CD4-positive, alpha-beta T cell (primary cell): ENCODE data around the gene UGP2. TPM values are rescaled to one million over a fixed set of nuclear protein-coding genes. Genes with fewer than 3 reads are reported as not detected.
"Not testable (repeated sequence)": the region's sequence is repeated elsewhere in the genome, so short reads cannot be mapped to it uniquely, and the experiment has no call there.

Source experiments
- ATAC-seq: fragments of 200-7000 bp; cut with Tn5 transposase; one replicate; pipeline ENCODE4 v1.10.0; 2022; ENCODE audit warnings: mild to moderate bottlenecking; ENCODE audit not compliant: poor library complexity
- CTCF ChIA-PET: fragments of 350-600 bp; sonication (Branson Sonifier 250); formaldehyde crosslinking; loops from one replicate; lab custom pipeline; 2021; ENCODE audit warnings: antibody characterized with exemption, inconsistent platforms; lab: Charles Lee
- POLR2A ChIA-PET: fragments of 350-600 bp; sonication (Branson Sonifier 250); formaldehyde crosslinking; loops from one replicate; lab custom pipeline; 2021; ENCODE audit warnings: antibody characterized with exemption, inconsistent platforms; lab: Charles Lee
- DNase-seq, 14 experiments: peaks; one replicate each; pipeline ENCODE4 v3.0.0-alpha.2; 2013 to 2020; ENCODE audit warnings: mixed read lengths in 2 of 14
- H3K27ac ChIP-seq, 2 donors: one replicate each; pipeline versions ENCODE4 v1.5.1 to v1.7.0; 2013; ENCODE audit warnings: low read length in 2 of 2, low read depth in 1 of 2, mild to moderate bottlenecking in 1 of 2
- H3K27me3 ChIP-seq, 2 experiments: 1 replicate in 1 of 2; 2 replicates in 1 of 2; pipeline versions ENCODE4 v1.6.1 to v1.7.0; 2013; ENCODE audit warnings: low read length in 2 of 2, control low read depth in 1 of 2, mild to moderate bottlenecking in 1 of 2, moderate library complexity in 1 of 2; ENCODE audit not compliant: insufficient read depth in 2 of 2, control insufficient read depth in 1 of 2
- H3K36me3 ChIP-seq: one replicate; pipeline ENCODE4 v1.6.1; 2013; ENCODE audit warnings: low read length, control low read depth; ENCODE audit not compliant: insufficient read depth
- H3K4me1 ChIP-seq: one replicate; pipeline ENCODE4 v1.6.1; 2013; ENCODE audit warnings: low read length, control low read depth; ENCODE audit not compliant: insufficient read depth
- H3K4me3 ChIP-seq: one replicate; pipeline ENCODE4 v1.5.1; 2013; ENCODE audit warnings: mild to moderate bottlenecking, low read length, moderate library complexity
- H3K9me3 ChIP-seq, 2 experiments: 1 replicate in 1 of 2; 2 replicates in 1 of 2; pipeline versions ENCODE4 v1.6.1 to v1.7.0; 2013; ENCODE audit warnings: low read length in 2 of 2, mild to moderate bottlenecking in 2 of 2, control low read depth in 1 of 2, moderate library complexity in 1 of 2; ENCODE audit not compliant: control insufficient read depth in 1 of 2, insufficient read depth in 1 of 2
- H3K27ac Mint-ChIP-seq: one replicate; pipeline ENCODE4 v1.8.0; 2020; ENCODE audit warnings: mixed read lengths
- H3K27me3 Mint-ChIP-seq: one replicate; pipeline ENCODE4 v1.8.0; 2021; ENCODE audit warnings: mixed read lengths
- H3K36me3 Mint-ChIP-seq: one replicate; pipeline ENCODE4 v1.8.0; 2021; ENCODE audit warnings: low read depth, mixed read lengths
- H3K4me1 Mint-ChIP-seq: one replicate; pipeline ENCODE4 v1.8.0; 2021; ENCODE audit warnings: low read depth, mixed read lengths
- H3K4me3 Mint-ChIP-seq: one replicate; pipeline ENCODE4 v1.8.0; 2020; ENCODE audit warnings: mild to moderate bottlenecking, mixed read lengths
- H3K9me3 Mint-ChIP-seq: one replicate; pipeline ENCODE4 v1.8.0; 2020; ENCODE audit warnings: mixed read lengths
- intact Hi-C, 2 experiments: fragments of 100-400 bp; cut with DNase I in 1 of 2; cut with micrococcal nuclease in 1 of 2; formaldehyde crosslinking; loops; one replicate each; pipeline versions ENCODE4 v1.15.1 to v1.9.0; 2023 to 2025; cut with DNase I, micrococcal nuclease
- total RNA-seq, 174 experiments: library from RNA in 2 of 174; stranded (reverse) in 2 of 174; gene quantifications; one replicate each; pipeline ENCODE4 v1.2.3 and lab custom pipeline; 2021 to 2026
- TF ChIP-seq, protein P1 (sequence below): fragments of 200-600 bp; IDR thresholded peaks from one replicate; pipeline ENCODE4 v1.8.0; 2022; ENCODE audit warnings: antibody characterized with exemption, mild to moderate bottlenecking

The UGP2 gene
- total RNA-seq, 2 experiments from 2014 or later: 47.1 to 53.2 TPM

DNA sequence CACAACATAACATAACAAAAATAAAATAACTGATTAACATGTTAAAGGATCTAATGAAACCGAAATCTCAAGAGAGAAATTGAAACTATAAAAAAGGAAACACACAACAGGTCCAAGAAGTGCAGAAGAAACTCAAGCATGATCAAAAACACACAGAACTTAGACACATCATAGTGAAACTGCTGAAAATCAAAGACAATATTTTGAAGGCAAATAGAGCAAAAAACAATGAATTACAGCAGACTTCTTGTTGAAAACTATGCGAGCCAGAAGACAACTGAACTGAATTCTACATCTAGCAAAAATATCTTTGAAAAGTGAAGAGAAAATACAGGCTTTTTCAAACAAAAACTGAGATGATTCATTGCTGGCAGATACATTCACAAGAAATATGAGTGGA, 61.3 kb downstream of the UGP2 start:
- ChIA-PET CTCF (no interaction called here), POLR2A (no interaction called here)
- H3K27ac ChIP-seq: no peak overlapping the region
- Mint-ChIP-seq H3K9me3 (peaks cover 6% of the 10 kb centered on the region), H3K27ac (no peak overlapping the region), H3K4me3 (no peak overlapping the region), H3K4me1 (peaks cover 5% of the 10 kb centered on the region), H3K27me3 (no peaks in the 10 kb centered on the region), H3K36me3 (peaks cover 91% of the 10 kb centered on the region)
- TF ChIP-seq, protein P1, sequence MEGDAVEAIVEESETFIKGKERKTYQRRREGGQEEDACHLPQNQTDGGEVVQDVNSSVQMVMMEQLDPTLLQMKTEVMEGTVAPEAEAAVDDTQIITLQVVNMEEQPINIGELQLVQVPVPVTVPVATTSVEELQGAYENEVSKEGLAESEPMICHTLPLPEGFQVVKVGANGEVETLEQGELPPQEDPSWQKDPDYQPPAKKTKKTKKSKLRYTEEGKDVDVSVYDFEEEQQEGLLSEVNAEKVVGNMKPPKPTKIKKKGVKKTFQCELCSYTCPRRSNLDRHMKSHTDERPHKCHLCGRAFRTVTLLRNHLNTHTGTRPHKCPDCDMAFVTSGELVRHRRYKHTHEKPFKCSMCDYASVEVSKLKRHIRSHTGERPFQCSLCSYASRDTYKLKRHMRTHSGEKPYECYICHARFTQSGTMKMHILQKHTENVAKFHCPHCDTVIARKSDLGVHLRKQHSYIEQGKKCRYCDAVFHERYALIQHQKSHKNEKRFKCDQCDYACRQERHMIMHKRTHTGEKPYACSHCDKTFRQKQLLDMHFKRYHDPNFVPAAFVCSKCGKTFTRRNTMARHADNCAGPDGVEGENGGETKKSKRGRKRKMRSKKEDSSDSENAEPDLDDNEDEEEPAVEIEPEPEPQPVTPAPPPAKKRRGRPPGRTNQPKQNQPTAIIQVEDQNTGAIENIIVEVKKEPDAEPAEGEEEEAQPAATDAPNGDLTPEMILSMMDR: no peak
- H3K9me3 ChIP-seq: peaks cover 9 to 12% of the 10 kb centered on the region in 2 experiments
- H3K27me3 ChIP-seq: no peaks in the 10 kb centered on the region
- H3K4me3 ChIP-seq: no peak overlapping the region
- peaks cover 24% of the 10 kb centered on the region for H3K36me3 ChIP-seq
- H3K4me1 ChIP-seq: no peaks in the 10 kb centered on the region
- DNase-seq (no peak), ATAC-seq (no peak)
- intact Hi-C loops: loop anchor here in 1 of 2 experiments (2.0 kb wide), 1 partner anchor 20 kb away; no protein-coding TSS in a partner anchor

DNA sequence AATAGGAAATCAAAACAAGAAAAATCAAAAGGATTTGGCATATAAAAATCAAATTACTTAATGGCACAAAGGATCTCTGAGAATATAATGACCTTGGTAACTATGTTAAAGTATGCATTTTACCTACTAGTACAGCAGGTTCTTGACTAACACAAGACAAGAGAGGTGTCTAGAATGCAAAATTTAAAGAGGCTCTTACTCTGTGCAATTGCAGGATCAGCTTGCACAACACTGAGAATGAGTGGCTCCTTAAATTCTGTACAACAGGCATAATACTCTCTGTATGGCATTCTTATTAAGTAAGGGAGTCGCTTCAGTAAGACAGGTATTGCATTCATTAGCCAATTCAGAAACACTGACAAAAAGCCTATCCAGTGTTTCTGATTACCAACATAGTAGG, 72.6 kb downstream of the UGP2 start:
- no peaks in the 10 kb centered on the region for H3K27me3 ChIP-seq
- H3K4me1 ChIP-seq: no peaks in the 10 kb centered on the region
- H3K36me3 ChIP-seq: peaks cover 64% of the 10 kb centered on the region
- no peaks in the 10 kb centered on the region for H3K4me1 Mint-ChIP-seq
- intact Hi-C loops: no loop called here
- H3K27me3 Mint-ChIP-seq: no peaks in the 10 kb centered on the region
- no peaks in the 10 kb centered on the region for H3K9me3 Mint-ChIP-seq
- POLR2A ChIA-PET: no interaction called here
- peaks cover 87% of the 10 kb centered on the region for H3K36me3 Mint-ChIP-seq
- DNase-seq: no peak
- H3K9me3 ChIP-seq: no peaks in the 10 kb centered on the region
- no peak overlapping the region for H3K27ac Mint-ChIP-seq
- no peak overlapping the region for H3K4me3 Mint-ChIP-seq
- ATAC-seq: no peak
- CTCF ChIA-PET: no interaction called here
- H3K4me3 ChIP-seq: no peak overlapping the region
- H3K27ac ChIP-seq: no peak overlapping the region
- TF ChIP-seq, protein P1: no peak

DNA sequence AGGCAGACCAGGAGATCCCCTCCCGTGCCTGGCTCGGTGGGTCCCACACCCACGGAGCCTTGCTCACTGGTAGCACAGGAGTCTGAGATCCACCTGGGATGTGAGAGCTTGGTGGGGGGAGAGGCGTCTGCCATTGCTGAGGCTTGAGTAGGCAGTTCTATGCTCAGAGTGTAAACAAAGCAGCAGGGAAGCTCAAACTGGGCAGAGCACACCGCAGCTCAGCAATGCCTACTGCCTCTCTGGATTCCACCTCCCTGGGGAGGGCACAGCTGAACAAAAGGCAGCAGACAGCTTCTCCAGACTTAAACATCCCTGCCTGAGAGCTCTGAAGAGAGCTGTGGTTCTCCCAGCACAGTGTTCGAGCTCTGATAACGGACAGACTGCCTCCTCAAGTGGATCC, 85.1 kb downstream of the UGP2 start:
- ChIA-PET CTCF (no interaction called here), POLR2A (no interaction called here)
- H3K27ac Mint-ChIP-seq: no peak overlapping the region
- peaks cover 14% of the 10 kb centered on the region for H3K36me3 ChIP-seq
- peaks cover 2% of the 10 kb centered on the region for H3K9me3 Mint-ChIP-seq
- intact Hi-C loops: no loop called here
- no peaks in the 10 kb centered on the region for H3K27me3 Mint-ChIP-seq
- TF ChIP-seq, protein P1: no peak
- no peaks in the 10 kb centered on the region for H3K9me3 ChIP-seq
- H3K4me1 Mint-ChIP-seq: no peaks in the 10 kb centered on the region
- H3K27ac ChIP-seq: no peak overlapping the region
- no peaks in the 10 kb centered on the region for H3K4me1 ChIP-seq
- ATAC-seq (no peak), DNase-seq (no peak)
- H3K36me3 Mint-ChIP-seq: peaks cover 88% of the 10 kb centered on the region
- H3K27me3 ChIP-seq: no peaks in the 10 kb centered on the region
- no peak overlapping the region for H3K4me3 ChIP-seq
- H3K4me3 Mint-ChIP-seq: no peak overlapping the region

DNA sequence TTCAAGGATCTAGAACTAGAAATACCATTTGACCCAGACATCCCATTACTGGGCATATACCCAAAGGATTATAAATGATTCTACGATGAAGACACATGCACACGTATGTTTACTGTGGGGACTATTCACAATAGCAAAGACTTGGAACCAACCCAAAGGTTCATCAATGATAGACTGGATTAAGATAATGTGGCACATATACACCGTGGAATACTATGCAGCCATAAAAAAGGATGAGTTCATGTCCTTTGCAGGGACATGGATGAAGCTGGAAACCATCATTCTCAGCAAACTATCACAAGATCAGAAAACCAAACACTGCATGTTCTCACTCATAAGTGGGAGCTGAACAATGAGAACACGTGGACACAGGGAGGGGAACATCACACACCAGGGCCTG, 90.4 kb downstream of the UGP2 start:
- DNase-seq, intact Hi-C loops, CTCF ChIA-PET, H3K27ac Mint-ChIP-seq, H3K4me1 ChIP-seq, H3K4me3 ChIP-seq, ATAC-seq, H3K27ac ChIP-seq, H3K9me3 Mint-ChIP-seq, H3K27me3 Mint-ChIP-seq, H3K27me3 ChIP-seq, H3K9me3 ChIP-seq, H3K4me3 Mint-ChIP-seq, POLR2A ChIA-PET, H3K4me1 Mint-ChIP-seq: not testable (repeated sequence)
- H3K36me3 Mint-ChIP-seq: peaks cover 86% of the 10 kb centered on the region
- peaks cover 15% of the 10 kb centered on the region for H3K36me3 ChIP-seq
